ENCODE results near the gene PPARD. TPM values are rescaled to one million over a fixed set of nuclear protein-coding genes. Genes with fewer than 3 reads are reported as not detected.
A peak's percentile ranks its signal among the peaks of the same experiment; 100 is the strongest.

The PPARD gene
- total and polyA plus RNA-seq, 2 of the 13 experiments (the other 11 are each of a cell fraction or from before 2014, with no cell fraction given): 6.1 to 13.3 TPM

GRCh38 chr6:35402136-35402855 is 59.9 kb downstream of the PPARD start (continued):
- TF ChIP-seq MAFG (CRISPR knock-in tag; IDR thresholded peaks at IDR 0.05): no peak
- TF ChIP-seq AKAP8 (CRISPR knock-in tag; IDR thresholded peaks at IDR 0.05): no peak
- TF ChIP-seq ZBTB33 (CRISPR knock-in tag; IDR thresholded peaks at IDR 0.05): no peak
- TF ChIP-seq GATAD2A (CRISPR knock-in tag; IDR thresholded peaks at IDR 0.05): peak; percentile 85
- no peak for TF ChIP-seq ZNF281 (CRISPR knock-in tag; IDR thresholded peaks at IDR 0.05; ENCODE audit: borderline replicate concordance)
- TF ChIP-seq ZBTB38 (CRISPR knock-in tag; IDR thresholded peaks at IDR 0.05): 0 out of 2 replicates have a peak, but pooled peaks have one; percentile 19
- TF ChIP-seq, protein P1, sequence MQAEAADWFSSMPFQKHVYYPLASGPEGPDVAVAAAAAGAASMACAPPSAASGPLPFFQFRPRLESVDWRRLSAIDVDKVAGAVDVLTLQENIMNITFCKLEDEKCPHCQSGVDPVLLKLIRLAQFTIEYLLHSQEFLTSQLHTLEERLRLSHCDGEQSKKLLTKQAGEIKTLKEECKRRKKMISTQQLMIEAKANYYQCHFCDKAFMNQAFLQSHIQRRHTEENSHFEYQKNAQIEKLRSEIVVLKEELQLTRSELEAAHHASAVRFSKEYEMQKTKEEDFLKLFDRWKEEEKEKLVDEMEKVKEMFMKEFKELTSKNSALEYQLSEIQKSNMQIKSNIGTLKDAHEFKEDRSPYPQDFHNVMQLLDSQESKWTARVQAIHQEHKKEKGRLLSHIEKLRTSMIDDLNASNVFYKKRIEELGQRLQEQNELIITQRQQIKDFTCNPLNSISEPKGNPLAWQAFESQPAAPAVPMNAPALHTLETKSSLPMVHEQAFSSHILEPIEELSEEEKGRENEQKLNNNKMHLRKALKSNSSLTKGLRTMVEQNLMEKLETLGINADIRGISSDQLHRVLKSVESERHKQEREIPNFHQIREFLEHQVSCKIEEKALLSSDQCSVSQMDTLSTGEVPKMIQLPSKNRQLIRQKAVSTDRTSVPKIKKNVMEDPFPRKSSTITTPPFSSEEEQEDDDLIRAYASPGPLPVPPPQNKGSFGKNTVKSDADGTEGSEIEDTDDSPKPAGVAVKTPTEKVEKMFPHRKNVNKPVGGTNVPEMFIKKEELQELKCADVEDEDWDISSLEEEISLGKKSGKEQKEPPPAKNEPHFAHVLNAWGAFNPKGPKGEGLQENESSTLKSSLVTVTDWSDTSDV (CRISPR knock-in tag; IDR thresholded peaks at IDR 0.05): no peak; the same call in 1 of the 2 replicates
- no peak for TF ChIP-seq STAT6 (CRISPR knock-in tag; IDR thresholded peaks at IDR 0.05; ENCODE audit: borderline replicate concordance)
- TF ChIP-seq MATR3 (CRISPR knock-in tag; IDR thresholded peaks at IDR 0.05): no peak
- no peak for TF ChIP-seq NKX3-1 (CRISPR knock-in tag; IDR thresholded peaks at IDR 0.05)
- TF ChIP-seq SMAD9 (CRISPR knock-in tag; IDR thresholded peaks at IDR 0.05): no peak
- no peak for TF ChIP-seq SNRNP70 (IDR thresholded peaks at IDR 0.05; ENCODE audit: low read depth, low read length)
- no peak for TF ChIP-seq LBX2 (CRISPR knock-in tag; IDR thresholded peaks at IDR 0.05; ENCODE audit: borderline replicate concordance)
- no peak for TF ChIP-seq ZNF879 (CRISPR knock-in tag; IDR thresholded peaks at IDR 0.05)
- no peak for TF ChIP-seq ZNF205 (CRISPR knock-in tag; IDR thresholded peaks at IDR 0.05)
- TF ChIP-seq ZNF552 (CRISPR knock-in tag; IDR thresholded peaks at IDR 0.05; ENCODE audit: borderline replicate concordance): no peak; the same call in 1 of the 2 replicates
- TF ChIP-seq ZNF598 (CRISPR knock-in tag; IDR thresholded peaks at IDR 0.05; ENCODE audit: borderline replicate concordance): no peak
- no peak for TF ChIP-seq THYN1 (CRISPR knock-in tag; IDR thresholded peaks at IDR 0.05; ENCODE audit: borderline replicate concordance, low read depth)
- peak; percentile 52; the same call in 1 of the 2 replicates for TF ChIP-seq PHF21A (CRISPR knock-in tag; IDR thresholded peaks at IDR 0.05)

Measured in HepG2 (cell line).